Hepatocyte (in vitro differentiated cells): Measurements from ENCODE around the gene ARIH1. TPM values are rescaled to one million over a fixed set of nuclear protein-coding genes. Genes with fewer than 3 reads are reported as not detected.

ENCODE experiments used
- DNase-seq: peaks from one replicate; pipeline ENCODE4 v3.0.0-alpha.2; 2016; ENCODE audit warnings: low spot score
- H2AFZ ChIP-seq: fragments of 200-600 bp; sonication (generic); 2 replicates; pipeline ENCODE4 v1.6.0; 2016; ENCODE audit warnings: antibody characterized with exemption, mild to moderate bottlenecking
- H3K27ac ChIP-seq: fragments of 200-600 bp; sonication (generic); 2 replicates; pipeline ENCODE4 v1.5.1; 2016; ENCODE audit warnings: mild to moderate bottlenecking
- H3K27me3 ChIP-seq: fragments of 200-600 bp; sonication (generic); 2 replicates; pipeline ENCODE4 v1.6.1; 2016
- H3K36me3 ChIP-seq: fragments of 200-600 bp; sonication (generic); replicated peaks from 2 replicates; pipeline ENCODE4 v1.5.1; 2016; ENCODE audit warnings: low read depth; ENCODE audit not compliant: insufficient read depth
- H3K4me1 ChIP-seq: fragments of 200-600 bp; sonication (generic); 2 replicates; pipeline ENCODE4 v1.5.1; 2016; ENCODE audit warnings: mild to moderate bottlenecking, moderate library complexity; ENCODE audit not compliant: insufficient read depth
- H3K4me2 ChIP-seq: fragments of 200-600 bp; sonication (generic); 2 replicates; pipeline ENCODE4 v1.6.0; 2016
- H3K4me3 ChIP-seq: fragments of 200-600 bp; sonication (generic); 2 replicates; pipeline ENCODE4 v1.5.1; 2016; ENCODE audit warnings: mild to moderate bottlenecking
- H3K79me2 ChIP-seq: fragments of 200-600 bp; sonication (generic); 2 replicates; pipeline ENCODE4 v1.6.0; 2017; ENCODE audit warnings: mild to moderate bottlenecking
- H3K9me2 ChIP-seq: fragments of 200-600 bp; sonication (generic); replicated peaks from 2 replicates; pipeline ENCODE4 v1.6.0; 2017; ENCODE audit warnings: mild to moderate bottlenecking; ENCODE audit not compliant: insufficient read depth
- H3K9me3 ChIP-seq: fragments of 200-600 bp; sonication (generic); 2 replicates; pipeline ENCODE4 v1.5.1; 2016; ENCODE audit warnings: low read depth, mild to moderate bottlenecking
- H4K20me1 ChIP-seq: fragments of 200-600 bp; sonication (generic); 2 replicates; pipeline ENCODE4 v1.6.0; 2016; ENCODE audit warnings: mild to moderate bottlenecking; ENCODE audit not compliant: insufficient read depth, poor library complexity, severe bottlenecking
- CTCF ChIP-seq: fragments of 200-600 bp; sonication (generic); IDR thresholded peaks from 2 replicates; pipeline ENCODE4 v1.5.1; 2016; ENCODE audit warnings: antibody characterized with exemption, mild to moderate bottlenecking; ENCODE audit not compliant: poor library complexity
- EZH2 ChIP-seq: fragments of 200-600 bp; sonication (generic); IDR thresholded peaks from 2 replicates; pipeline ENCODE4 v1.6.1; 2016; ENCODE audit warnings: antibody characterized with exemption, mild to moderate bottlenecking, borderline replicate concordance
- EZH2phosphoT487 ChIP-seq: fragments of 200-600 bp; sonication (generic); IDR thresholded peaks from one replicate; pipeline ENCODE4 v1.6.1; 2018; ENCODE audit warnings: antibody characterized with exemption, mild to moderate bottlenecking, low read depth, moderate library complexity; ENCODE audit not compliant: unreplicated experiment, severe bottlenecking
- WGBS: methylation state at CpG from one replicate; pipeline ENCODE4 v1.1.6; 2016; ENCODE audit warnings: low lambda C conversion rate; ENCODE audit errors: missing lambda C conversion rate; 5-methylcytosine and 5-hydroxymethylcytosine counted together
- polyA plus RNA-seq: library from polyadenylated mRNA; unstranded; fragments of >200 nt; fragmentation: Nextera tagmentation; extraction: Ambion mirVana; gene quantifications from 2 replicates; pipeline ENCODE4 v1.2.1, GENCODE V29; 2016
- total RNA-seq: library from RNA; depleted of rRNA; stranded (reverse); fragments of >200 nt; gene quantifications from 2 replicates; pipeline ENCODE4 v1.2.3, GENCODE V29; 2014

ARIH1 gene
- total and polyA plus RNA-seq, 2 experiments from 2014 or later = 61.6 to 76.3 TPM

- no peaks in the 10 kb centered on the region for H3K27me3 ChIP-seq
- 95% methylated on average over 6 of the region's 6 CpGs for WGBS
- H3K9me3 ChIP-seq = no peaks in the 10 kb centered on the region
- TF ChIP-seq EZH2phosphoT487 (no peak), EZH2 (no peak), CTCF (no peak)
- H3K4me3 ChIP-seq = no peak overlapping the region
- H3K4me2 ChIP-seq = no peak overlapping the region
- no peak for DNase-seq
- peaks cover 100% of the 10 kb centered on the region for H4K20me1 ChIP-seq
- no peak overlapping the region for H3K27ac ChIP-seq
- no peaks in the 10 kb centered on the region for H3K4me1 ChIP-seq
- no peak overlapping the region for H2AFZ ChIP-seq
- H3K79me2 ChIP-seq = peaks cover 100% of the 10 kb centered on the region
- H3K9me2 ChIP-seq = no peaks in the 10 kb centered on the region
- H3K36me3 ChIP-seq = no peaks in the 10 kb centered on the region
Measured at GRCh38 chr15:72483279-72483678, 9.1 kb downstream of the ARIH1 start.

- Histone ChIP-seq H3K4me1 (peaks cover 2% of the 10 kb centered on the region), H3K36me3 (no peaks in the 10 kb centered on the region), H3K9me3 (no peaks in the 10 kb centered on the region), H3K9me2 (no peaks in the 10 kb centered on the region), H4K20me1 (peaks cover 100% of the 10 kb centered on the region), H2AFZ (no peak overlapping the region), H3K4me3 (no peak overlapping the region), H3K27me3 (no peaks in the 10 kb centered on the region), H3K4me2 (no peak overlapping the region), H3K79me2 (peaks cover 100% of the 10 kb centered on the region), H3K27ac (no peak overlapping the region)
- no peak for TF ChIP-seq EZH2
- TF ChIP-seq CTCF = no peak
- no peak for TF ChIP-seq EZH2phosphoT487
- WGBS = 93% methylated on average over 3 of the region's 3 CpGs
- no peak for DNase-seq
Measured at GRCh38 chr15:72486144-72486543, 12.0 kb downstream of the ARIH1 start.

- Histone ChIP-seq H3K4me1 (peaks cover 3% of the 10 kb centered on the region), H3K27me3 (no peaks in the 10 kb centered on the region), H3K4me3 (no peak overlapping the region), H4K20me1 (peaks cover 100% of the 10 kb centered on the region), H3K9me2 (no peaks in the 10 kb centered on the region), H3K4me2 (peak overlapping the region; percentile 4), H3K79me2 (peaks cover 100% of the 10 kb centered on the region), H3K9me3 (no peaks in the 10 kb centered on the region), H3K36me3 (no peaks in the 10 kb centered on the region), H3K27ac (peak overlapping the region; percentile 3), H2AFZ (no peak overlapping the region)
- TF ChIP-seq EZH2phosphoT487 (no peak), CTCF (no peak), EZH2 (no peak)
- 65% methylated on average over 1 of the region's 1 CpG for WGBS
- DNase-seq = no peak
Measured at GRCh38 chr15:72487070-72487797, 13.1 kb downstream of the ARIH1 start.
